HG02973 (cell line): ENCODE results near the gene TMEM154.
A peak's percentile ranks its signal among the peaks of the same experiment; 100 is the strongest.

Source experiments
- ATAC-seq: cut with Tn5 transposase; IDR thresholded peaks from one replicate; pipeline ENCODE4 v1.9.1; 2021; ENCODE audit warnings: moderate library complexity; ENCODE audit not compliant: unreplicated experiment

The TMEM154 gene, protein sequence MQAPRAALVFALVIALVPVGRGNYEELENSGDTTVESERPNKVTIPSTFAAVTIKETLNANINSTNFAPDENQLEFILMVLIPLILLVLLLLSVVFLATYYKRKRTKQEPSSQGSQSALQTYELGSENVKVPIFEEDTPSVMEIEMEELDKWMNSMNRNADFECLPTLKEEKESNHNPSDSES

DNA sequence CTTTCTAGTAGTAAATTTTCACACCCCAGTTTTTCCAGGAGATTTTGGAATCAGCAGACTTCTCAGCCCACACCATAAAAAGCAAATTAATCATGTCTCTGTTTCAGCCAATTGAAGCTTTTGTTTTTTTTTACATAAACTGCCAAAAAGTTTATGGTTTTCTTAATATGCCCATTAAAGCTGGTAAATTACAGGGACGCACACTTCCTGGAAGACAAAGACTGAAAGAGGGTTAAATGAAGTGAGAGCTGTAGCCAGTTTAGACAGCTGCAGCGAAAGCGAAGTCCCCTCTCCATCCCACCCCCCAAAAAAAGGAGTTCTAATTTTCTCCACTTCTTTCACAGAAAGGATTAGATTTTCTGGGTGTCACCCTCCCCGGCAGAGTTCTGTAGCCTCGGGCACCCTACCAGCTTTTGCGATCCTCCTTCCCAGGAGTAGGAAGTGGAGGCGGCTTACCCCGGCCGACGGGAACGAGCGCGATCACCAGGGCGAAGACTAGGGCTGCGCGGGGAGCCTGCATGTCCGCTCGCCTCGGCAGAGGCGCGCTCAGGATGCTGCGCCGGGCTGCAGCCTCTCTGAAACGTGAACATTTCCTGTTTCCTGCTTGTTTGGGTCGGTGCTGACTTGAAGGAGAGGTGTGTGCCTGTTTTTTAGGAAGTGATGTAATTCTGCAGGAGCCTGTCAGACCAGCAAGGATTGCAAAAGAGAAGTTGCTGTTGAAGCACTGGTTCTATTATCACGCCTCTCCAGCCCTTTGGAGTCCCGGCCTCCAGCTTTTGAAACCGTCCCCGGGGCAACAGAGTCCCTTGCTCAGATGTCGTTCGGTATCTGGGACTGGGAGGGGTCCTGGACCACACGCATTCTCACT, at the start of gene TMEM154:
TSS of gene TMEM154 (minus strand) at position 584 of the 868 bp plus-strand sequence. CDS start at position 520, 64 bp downstream.
- peak; percentile 83 for ATAC-seq

DNA sequence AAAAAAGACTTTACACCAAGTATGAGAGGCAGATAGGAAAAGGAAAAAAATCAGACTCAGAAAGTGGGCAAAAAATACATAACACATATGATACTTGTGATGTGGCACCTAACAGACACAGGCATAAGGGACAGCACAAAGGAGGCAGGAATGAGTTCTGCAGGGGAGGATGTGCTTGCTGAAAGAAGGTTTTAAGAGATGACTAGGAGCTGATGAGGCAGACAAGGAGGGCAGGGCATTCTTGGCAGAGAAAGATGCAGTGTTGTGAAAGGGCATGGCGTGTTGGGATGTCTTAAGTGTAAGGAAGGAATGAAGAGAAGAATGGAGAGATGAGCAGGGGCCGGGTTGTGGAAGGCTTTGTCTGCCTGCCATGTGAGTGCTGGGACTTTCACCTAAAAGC, 49.7 kb upstream of the TMEM154 start:
- no peak for ATAC-seq

GRCh38 chr4:152728343-152728742, 48.5 kb upstream of the TMEM154 start:
- no peak for ATAC-seq

- ATAC-seq: no peak
Observed at GRCh38 chr4:152727784-152728183, 48.0 kb upstream of the TMEM154 start.

DNA sequence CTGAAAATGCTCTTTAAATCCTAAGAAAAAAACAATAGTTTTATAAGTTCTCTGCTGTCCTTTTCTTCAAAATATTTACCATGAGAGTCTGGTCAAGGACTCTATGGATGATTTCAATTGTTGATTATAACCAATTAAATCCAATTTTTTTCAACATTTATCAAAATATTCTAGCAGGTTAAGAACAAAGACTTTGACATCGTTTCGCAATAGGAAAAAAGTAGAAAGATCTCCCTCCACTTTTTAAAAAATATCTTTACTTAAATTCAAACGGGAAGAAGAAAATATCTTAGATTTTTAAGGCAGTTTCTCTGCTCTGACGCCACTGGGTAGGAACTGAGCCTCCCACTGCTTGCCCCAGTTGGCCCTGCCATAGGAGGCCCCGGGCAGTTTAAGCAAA, 44.7 kb upstream of the TMEM154 start:
- ATAC-seq: no peak

DNA sequence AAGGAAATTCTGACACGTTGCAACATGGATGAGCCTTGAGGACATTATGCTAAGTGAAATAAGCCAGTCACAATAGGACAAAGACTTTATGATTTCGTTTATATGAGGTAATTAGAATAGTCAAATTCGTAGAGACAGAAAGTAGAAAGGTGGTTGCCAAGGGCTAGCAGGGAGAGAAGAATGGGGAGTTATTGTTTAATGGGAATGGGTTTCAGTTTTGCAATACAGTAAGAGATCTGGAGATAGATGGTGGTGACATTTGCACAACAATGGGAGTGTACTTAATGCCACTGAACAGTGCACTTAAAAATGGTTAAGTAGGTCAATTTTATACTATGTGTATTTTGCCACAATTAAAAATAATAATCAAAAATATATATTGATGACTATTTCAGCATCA, 43.4 kb upstream of the TMEM154 start:
- no peak for ATAC-seq

GRCh38 chr4:152719801-152720556, 40.2 kb upstream of the TMEM154 start:
- ATAC-seq: no peak

GRCh38 chr4:152719291-152719690, 39.5 kb upstream of the TMEM154 start:
- no peak for ATAC-seq

DNA sequence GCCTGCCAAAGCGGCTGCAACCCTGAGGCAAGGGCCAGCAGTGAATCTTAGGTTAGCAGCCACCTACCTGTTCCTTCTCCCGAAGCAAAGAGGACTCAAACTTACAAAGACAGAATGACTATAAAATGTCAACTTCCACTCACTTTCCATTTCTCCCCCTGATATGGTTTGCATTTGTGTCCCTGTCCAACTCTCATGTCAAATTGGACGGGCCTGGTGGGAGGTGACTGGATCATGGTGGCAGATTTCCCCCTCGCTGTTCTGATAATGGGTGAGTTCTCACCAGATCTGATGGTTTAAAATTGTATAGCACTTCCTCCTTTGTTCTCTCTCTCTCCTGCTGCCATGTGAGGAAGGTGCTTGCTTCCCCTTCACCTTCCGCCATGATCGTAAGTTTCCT, 35.3 kb upstream of the TMEM154 start:
- no peak for ATAC-seq

GRCh38 chr4:152713951-152714705, 34.3 kb upstream of the TMEM154 start:
- ATAC-seq: no peak

GRCh38 chr4:152709675-152710438, 30.1 kb upstream of the TMEM154 start:
- no peak for ATAC-seq

- ATAC-seq: no peak
Observed at GRCh38 chr4:152708796-152709195, 29.0 kb upstream of the TMEM154 start.

DNA sequence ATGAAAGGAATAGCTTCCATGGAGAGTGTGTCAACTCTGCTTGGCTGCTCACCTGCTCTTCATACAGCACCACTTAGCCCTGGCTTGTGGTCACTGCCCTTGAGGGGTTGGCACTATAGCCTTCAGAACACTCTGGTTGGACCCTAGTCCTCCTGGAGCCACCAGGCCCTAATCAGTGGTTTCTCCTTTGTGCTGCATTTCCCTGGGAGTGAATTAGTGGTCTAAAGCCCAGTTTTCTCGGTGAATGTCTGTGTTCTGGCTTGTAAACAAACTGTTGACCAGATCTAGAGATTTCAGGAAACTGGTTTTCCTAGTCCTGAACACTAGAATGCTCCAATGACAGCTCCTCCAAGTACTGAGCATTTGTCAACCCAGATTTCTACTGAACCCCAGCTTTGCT, 28.6 kb upstream of the TMEM154 start:
- ATAC-seq: no peak

DNA sequence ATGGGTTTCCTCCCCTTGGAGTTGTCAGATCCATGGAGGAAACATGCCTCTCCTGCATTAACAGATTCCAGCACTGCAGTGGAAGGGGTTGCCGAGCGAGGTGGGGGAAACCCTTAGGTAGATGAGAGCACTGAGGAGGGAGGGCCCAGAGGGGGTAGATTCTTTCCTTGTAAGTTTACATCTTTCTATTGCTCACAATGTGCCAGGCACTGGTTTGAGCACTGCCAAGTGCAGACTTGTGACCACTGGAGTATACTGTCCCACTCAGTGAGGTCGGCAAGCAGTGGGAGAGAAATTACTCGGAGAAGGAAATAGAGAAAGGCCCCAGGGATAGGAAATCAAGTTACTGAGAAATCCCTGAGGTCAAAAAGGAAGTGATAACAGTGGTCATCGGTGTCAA, 27.8 kb upstream of the TMEM154 start:
- no peak for ATAC-seq

GRCh38 chr4:152705903-152706302, 26.1 kb upstream of the TMEM154 start:
- ATAC-seq: no peak

DNA sequence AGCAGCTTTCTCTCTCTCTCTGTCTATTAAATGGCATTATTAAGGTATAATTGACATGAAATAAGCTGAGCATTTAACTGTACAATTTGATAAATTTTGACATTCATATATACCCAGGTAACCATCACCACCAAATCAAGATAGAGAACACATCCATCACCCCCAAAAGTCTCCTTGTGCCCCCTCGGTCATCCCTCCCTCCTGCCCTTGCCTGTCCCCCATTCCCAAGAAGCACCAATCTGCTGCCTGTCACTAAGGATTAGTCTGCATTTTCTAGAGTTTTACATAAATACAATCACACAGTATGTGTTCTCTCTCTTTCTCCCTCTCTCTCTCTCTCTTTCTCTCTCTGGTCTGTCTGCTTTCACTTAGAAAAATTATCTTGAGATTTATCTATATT, 25.0 kb upstream of the TMEM154 start:
- no peak for ATAC-seq

- no peak for ATAC-seq
Observed at GRCh38 chr4:152700151-152700550, 20.4 kb upstream of the TMEM154 start.

GRCh38 chr4:152699313-152699712, 19.5 kb upstream of the TMEM154 start:
- no peak for ATAC-seq

GRCh38 chr4:152698089-152698499, 18.3 kb upstream of the TMEM154 start:
- ATAC-seq: no peak
